ENCODE measurements around the gene FGFR3. TPM values are rescaled to one million over a fixed set of nuclear protein-coding genes. Genes with fewer than 3 reads are reported as not detected.
A peak's percentile ranks its signal among the peaks of the same experiment; 100 is the strongest.

FGFR3 gene
- total RNA-seq, 1 donor from 2014 or later: 169 TPM

GRCh38 chr4:1814453-1814852, 21.4 kb downstream of the FGFR3 start:
- peak overlapping the region; percentile 56 for H3K27ac Mint-ChIP-seq
- no peaks in the 10 kb centered on the region for H3K27me3 Mint-ChIP-seq
- no peak for TF ChIP-seq CTCF (IDR thresholded peaks at IDR 0.05; ENCODE audit: unreplicated experiment)
- H3K36me3 Mint-ChIP-seq (ENCODE audit: insufficient read depth): peaks cover 8% of the 10 kb centered on the region
- no peak for DNase-seq (ENCODE audit: low spot score, unreplicated experiment)
- peaks cover 4% of the 10 kb centered on the region for H3K4me1 Mint-ChIP-seq (ENCODE audit: low read depth)
- H3K9me3 Mint-ChIP-seq (ENCODE audit: low read depth): no peaks in the 10 kb centered on the region
- no peak overlapping the region for H3K4me3 Mint-ChIP-seq (ENCODE audit: low read depth)

- no peak for TF ChIP-seq CTCF (IDR thresholded peaks at IDR 0.05; ENCODE audit: unreplicated experiment)
- no peak overlapping the region for H3K27ac Mint-ChIP-seq
- H3K36me3 Mint-ChIP-seq (ENCODE audit: insufficient read depth): peaks cover 12% of the 10 kb centered on the region
- H3K4me1 Mint-ChIP-seq (ENCODE audit: low read depth): peaks cover 4% of the 10 kb centered on the region
- H3K27me3 Mint-ChIP-seq: no peaks in the 10 kb centered on the region
- H3K4me3 Mint-ChIP-seq (ENCODE audit: low read depth): no peak overlapping the region
- H3K9me3 Mint-ChIP-seq (ENCODE audit: low read depth): no peaks in the 10 kb centered on the region
- no peak for DNase-seq (ENCODE audit: low spot score, unreplicated experiment)
Measured at GRCh38 chr4:1815096-1815996, 22.3 kb downstream of the FGFR3 start.

GRCh38 chr4:1815997-1816860, 23.1 kb downstream of the FGFR3 start:
- H3K27me3 Mint-ChIP-seq: no peaks in the 10 kb centered on the region
- no peak overlapping the region for H3K4me3 Mint-ChIP-seq (ENCODE audit: low read depth)
- DNase-seq (ENCODE audit: low spot score, unreplicated experiment): no peak
- peaks cover 4% of the 10 kb centered on the region for H3K4me1 Mint-ChIP-seq (ENCODE audit: low read depth)
- H3K9me3 Mint-ChIP-seq (ENCODE audit: low read depth): no peaks in the 10 kb centered on the region
- no peak for TF ChIP-seq CTCF (IDR thresholded peaks at IDR 0.05; ENCODE audit: unreplicated experiment)
- no peak overlapping the region for H3K27ac Mint-ChIP-seq
- peaks cover 13% of the 10 kb centered on the region for H3K36me3 Mint-ChIP-seq (ENCODE audit: insufficient read depth)

GRCh38 chr4:1819284-1819683, 26.2 kb downstream of the FGFR3 start:
- H3K27ac Mint-ChIP-seq: no peak overlapping the region

More at GRCh38 chr4:1819284-1819683, 26.2 kb downstream of the FGFR3 start:
- Mint-ChIP-seq H3K36me3 (ENCODE audit: insufficient read depth) (peaks cover 20% of the 10 kb centered on the region), H3K4me3 (ENCODE audit: low read depth) (no peak overlapping the region), H3K27me3 (no peaks in the 10 kb centered on the region), H3K4me1 (ENCODE audit: low read depth) (no peaks in the 10 kb centered on the region), H3K9me3 (ENCODE audit: low read depth) (no peaks in the 10 kb centered on the region)
- DNase-seq (ENCODE audit: low spot score, unreplicated experiment): no peak
- TF ChIP-seq CTCF (IDR thresholded peaks at IDR 0.05; ENCODE audit: unreplicated experiment): no peak
